Measurements from ENCODE around the gene NAALADL1.

- peak; percentile 65 for TF ChIP-seq CTCF (IDR thresholded peaks at IDR 0.05; ENCODE audit: insufficient read depth, low read length, poor library complexity, severe bottlenecking)
- no peak for TF ChIP-seq EZH2phosphoT487 (conservative IDR thresholded peaks at IDR 0.05; ENCODE audit: low read length)
These were observed 44.2 kb downstream of the NAALADL1 start, which contains the start of gene ARL2 for GRCh38 chr11:65013888-65014725.

All from SU-DHL-6 (cell line).